HTERT RPE-1 (cell line): ENCODE data around the gene ENOPH1.

Experiments used
- in situ Hi-C: fragments of 300-500 bp; cut with MboI; formaldehyde crosslinking; loops from 4 replicates; pipeline ENCODE4 v1.14.3; 2020; ENCODE audit warnings: low sequenced_read_pairs

ENOPH1 gene

DNA sequence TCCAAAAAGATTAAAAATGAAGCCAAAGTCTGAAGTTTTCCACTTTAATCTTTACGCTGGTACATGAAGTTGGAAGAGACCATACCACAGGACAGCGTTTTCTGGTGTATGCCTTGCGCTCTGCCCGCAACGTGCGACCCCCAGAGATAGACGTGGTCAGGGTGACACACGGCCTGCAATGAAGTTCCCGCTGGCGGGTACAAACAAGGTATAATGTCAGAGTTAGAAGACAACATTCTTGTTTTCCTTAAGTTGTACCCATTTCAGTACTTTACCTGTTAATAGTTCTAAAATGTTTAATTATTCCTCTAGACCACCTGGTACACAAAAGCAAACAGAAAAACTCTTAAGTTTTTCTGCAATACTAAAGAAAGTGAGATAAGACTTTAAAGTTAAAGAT, 4.9 kb upstream of the ENOPH1 start:
- in situ Hi-C loops: no loop called here

DNA sequence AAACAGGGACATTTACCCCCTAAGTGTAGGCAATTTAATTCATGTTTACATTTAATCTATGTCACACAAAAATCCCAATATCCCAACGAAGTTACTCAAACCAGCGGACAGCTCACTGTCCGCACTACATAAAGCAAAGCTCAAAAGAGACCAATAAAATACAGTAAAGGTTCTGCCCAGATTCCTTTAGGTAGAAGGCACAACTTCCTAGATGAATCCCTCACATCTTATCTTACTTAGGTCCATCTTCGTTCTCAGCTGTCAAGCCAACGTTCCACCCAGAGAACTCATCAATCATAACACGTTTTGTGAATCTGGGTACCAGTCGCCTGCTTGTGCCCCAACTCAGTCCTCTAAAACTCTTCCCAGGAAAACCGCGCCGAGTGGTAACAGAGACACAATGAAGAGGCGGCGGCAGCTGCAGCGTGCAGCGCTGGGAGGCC, 1.8 kb upstream of the ENOPH1 start:
- in situ Hi-C loops: no loop called here

DNA sequence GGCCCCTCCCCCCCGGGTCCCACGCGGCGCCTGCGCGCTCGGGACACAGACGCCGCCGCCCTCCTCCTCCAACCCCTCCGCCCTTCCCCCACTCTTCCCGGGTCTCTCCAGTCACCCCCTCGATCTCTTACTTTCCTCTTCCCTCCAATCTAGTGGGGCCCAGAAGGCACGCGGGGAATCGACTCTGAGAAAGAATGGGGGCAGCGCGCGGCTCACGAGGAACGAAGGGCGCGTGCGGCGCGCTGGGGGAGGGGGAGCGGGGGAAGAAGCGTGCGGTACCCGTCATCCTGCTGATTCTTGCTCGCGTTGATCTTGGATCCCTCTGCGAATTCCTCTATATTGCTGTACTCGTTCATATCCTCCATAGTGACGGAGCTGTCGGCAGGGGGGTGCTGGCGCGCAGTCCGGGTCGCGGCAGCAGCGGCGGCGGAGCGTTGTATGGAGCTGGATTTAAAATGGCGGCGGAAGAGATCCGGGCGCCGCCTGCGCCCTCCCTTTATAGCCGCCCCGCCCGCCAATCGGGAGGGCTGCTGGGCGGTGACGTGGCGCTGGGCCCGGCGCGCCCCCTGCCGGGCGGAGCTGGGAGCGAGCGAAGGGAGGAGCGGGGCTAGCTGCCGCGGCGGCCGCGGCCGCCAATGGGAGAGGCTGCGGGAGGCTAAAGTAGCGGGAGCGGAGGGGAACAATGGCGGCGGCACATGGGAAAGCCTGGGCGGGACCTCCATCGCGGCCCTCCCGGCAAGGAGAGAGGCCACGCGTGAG, 1.2 kb upstream of the ENOPH1 start:
- in situ Hi-C loops: no loop called here

DNA sequence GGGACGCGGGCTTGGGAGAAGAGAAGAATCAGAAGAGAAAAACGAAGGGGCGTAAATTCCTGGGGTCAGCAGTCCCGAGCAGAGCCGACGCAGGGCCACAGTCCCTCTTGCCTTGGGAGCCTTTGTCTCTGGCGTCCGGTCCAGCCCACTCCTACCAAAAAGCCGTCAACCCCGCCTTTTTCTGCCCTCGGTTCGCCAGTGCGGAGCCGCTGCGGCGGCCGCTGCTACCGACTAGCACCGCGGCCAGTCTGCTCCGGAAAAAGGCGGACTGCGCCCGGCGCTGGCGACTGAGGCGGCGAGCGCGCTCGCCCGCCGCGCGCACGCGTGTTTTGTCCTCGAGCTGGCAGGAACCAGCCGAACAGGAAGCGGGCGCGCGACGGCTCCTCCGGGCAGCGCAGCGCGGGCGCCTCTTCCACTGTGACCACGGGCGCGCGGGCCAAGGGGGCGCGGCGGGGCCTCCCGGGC, 630 bp upstream of the ENOPH1 start:
- in situ Hi-C loops: no loop called here

DNA sequence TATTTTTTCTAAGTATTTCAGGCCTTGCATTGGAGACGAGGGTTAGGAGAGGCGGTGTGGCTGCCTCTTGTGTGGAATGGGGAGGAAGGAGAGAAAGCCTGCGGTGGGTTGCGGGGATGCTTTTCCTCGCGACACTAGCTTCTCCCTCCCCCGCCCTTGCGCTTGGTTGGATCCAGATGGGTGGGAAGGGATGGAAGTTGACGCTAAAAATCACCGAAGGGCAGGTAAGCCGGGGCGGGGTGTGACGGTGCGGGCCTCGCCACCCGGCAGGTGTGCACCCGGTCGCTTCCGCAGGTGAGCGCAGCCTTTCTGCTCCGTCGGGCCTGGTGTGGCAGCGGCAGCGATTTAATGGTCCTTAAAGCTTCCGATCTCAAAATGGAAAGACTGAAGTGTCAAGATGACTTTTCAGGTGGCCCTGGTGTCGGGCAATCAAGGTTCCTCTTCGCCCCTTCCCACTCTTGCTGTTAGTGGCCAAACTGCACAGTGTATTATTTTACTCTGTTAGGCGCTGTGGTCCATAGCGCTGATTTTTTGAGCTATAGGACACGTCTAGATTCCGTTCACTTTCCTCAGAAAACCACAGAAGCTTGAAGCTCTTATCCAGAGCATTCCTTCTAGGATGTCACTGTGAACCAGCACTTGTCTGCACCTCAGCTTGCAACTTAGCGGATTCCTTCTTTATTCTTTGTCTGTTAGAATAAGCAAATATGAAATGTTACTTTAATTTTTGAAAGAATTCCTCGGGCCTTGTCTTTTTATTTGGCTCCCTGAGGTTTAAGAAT, 765 bp downstream of the ENOPH1 start:
- in situ Hi-C loops: no loop called here

DNA sequence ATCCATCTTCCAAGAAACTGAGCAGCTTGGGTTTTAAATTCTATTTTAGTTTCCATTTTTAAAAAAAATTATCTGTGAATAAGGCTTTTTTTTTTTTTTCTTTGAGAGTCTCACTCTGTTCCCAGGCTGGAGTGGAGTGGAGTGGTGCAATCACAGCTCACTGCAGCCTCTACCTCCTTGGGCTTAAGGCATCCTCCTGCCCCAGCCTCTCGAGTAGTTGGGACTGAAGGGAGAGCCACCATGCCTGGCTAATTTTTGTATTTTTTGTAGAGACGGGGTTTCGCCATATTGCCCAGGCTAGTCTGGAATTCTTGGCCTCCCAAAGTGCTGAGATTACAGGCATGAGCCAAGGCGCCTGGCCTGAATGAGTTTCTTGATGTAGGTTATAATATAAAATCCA, 1.4 kb downstream of the ENOPH1 start:
- in situ Hi-C loops: no loop called here

DNA sequence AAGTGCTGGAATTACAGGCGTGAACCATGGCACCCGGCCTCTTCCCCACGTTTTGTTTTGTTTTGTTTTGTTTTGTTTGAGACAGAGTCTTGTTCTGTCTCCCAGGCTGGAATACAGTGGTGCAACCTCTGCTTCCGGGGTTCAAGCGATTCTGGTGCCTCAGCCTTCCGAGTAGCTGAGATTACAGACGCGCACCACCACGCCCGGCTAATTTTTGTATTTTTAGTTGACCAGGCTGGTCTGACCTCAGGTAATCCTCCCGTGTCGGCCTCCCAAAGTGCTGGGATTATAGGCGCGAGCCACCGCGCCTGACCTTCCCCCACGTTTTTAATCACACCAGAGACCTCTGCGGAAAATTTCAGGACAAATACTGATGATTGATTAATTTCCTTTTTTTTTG, 2.2 kb downstream of the ENOPH1 start:
- in situ Hi-C loops: no loop called here

DNA sequence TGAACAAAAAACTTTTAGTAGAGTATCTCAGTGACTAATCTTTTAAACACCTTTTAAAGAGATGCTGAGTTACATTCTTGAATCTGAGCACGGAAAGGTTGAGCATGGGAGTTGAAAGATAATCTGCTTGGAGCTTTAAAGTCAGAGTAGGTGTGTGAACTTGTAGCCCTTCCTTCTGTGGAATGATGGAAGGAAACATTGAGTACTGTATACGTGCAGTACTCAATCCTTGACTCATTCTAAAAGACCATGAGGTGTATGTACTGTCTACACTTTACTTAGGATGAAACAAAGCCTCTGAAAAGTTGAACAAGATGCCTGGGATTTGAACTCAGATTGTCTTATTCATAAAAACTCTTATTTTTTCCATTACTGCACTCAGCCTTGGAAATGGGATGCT, 3.4 kb downstream of the ENOPH1 start:
- in situ Hi-C loops: no loop called here

DNA sequence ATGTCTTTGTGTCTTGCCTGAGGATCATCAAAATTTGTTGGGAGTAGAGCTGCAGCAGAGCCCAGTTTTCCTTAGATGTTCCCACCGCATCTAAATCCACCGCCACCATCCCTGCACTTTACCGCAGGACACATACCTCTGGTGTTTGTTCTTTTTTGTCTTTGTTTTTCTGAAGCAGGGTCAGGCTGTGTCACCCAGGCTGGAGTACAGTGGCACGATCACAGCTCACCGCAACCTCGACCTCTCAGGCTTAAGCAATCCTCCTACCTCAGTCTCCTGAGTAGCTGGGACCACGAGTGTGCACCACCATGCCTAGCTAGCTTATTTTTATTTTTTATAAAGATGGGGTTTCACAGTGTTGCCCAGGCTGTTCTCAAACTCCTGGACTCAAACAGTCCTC, 4.6 kb downstream of the ENOPH1 start:
- in situ Hi-C loops: no loop called here

DNA sequence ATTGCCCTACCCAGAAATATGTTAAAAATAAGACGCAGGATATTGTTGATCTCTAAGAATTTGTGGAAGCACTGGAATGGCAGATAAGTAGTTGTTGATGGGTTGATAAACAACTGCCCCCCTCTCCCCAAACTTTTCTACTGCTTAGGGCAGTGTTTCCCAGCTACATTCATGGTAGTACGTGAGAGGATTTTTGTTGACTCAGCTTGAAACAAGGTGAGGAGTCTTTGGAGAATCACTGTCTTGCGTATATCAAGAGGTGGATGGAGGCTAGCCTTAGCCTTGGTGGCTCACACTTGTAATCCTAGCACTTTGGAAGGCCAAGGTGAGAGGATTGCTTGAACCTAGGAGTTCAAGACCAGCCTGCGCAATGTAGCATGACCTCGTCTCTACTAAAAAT, 5.7 kb downstream of the ENOPH1 start:
- in situ Hi-C loops: no loop called here

DNA sequence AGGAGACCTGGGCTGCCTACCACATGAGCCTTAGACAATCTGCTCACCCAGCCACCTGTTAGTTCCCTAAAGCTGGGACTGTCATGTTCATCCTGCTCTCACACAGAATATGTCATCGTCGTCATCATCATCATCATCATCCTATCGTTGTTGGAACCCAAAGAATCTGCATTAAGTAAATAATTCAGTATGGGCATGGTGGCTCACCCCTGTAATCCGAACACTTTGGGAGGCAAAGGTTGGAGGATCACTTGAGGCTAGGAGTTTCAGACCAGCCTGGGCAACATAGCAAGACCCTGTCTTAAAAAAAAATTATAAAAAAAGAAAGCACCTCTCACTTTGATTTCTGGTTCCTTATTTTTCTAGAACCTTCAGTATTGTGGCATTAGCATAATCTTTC, 6.4 kb downstream of the ENOPH1 start:
- in situ Hi-C loops: no loop called here

DNA sequence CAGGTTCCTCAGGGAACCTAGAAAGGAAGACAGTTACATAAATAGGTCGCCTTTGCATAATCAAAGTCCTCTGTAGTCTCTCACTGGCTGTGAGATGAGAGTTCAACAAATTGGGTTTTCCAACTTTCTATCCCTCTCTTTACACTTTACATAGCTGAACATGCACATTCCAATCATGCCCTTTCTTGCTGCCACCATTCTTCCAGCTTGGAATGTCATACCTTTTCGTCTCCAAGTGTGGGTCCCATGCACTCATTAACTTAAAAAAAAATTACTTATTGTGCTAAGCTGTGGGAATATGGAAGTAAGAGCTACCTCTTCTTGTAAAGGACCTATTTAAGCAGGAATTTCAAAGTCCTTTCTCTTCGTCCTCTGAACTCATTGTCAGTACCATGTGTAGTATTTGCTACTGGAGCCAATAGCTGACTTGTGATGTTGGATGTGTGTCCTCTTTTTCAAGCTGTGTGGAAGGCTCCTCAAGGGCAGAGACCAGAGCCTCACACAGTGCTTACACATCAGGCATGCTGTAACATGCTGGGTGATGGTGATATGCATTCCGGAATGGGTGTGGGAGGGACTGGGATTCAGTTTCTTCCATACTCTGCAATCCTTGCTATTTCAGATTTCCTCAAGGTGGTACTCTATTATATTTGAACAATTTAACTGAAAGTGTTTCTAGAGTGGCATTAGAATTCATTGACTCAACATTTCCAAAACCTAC, 7.1 kb downstream of the ENOPH1 start:
- in situ Hi-C loops: no loop called here

DNA sequence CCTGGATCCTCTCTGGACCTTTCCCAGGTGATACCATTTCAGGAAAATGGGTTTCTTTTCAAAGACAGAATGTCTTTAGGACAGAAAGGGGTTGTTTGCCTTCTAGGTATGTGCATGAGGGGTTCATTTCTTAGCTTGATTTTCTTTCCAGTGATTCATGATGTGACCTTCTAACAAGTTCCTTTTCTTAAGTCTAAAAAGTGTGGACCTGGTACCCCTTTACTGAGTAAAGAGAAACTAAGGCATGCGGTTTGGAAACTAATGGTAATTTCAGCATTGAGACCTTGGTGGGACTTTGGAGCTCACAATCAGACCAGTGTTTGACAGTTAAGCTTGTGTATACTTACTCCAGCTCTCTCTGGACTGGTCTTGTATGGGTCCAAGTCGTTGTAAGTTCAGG, 8.7 kb downstream of the ENOPH1 start:
- in situ Hi-C loops: no loop called here

DNA sequence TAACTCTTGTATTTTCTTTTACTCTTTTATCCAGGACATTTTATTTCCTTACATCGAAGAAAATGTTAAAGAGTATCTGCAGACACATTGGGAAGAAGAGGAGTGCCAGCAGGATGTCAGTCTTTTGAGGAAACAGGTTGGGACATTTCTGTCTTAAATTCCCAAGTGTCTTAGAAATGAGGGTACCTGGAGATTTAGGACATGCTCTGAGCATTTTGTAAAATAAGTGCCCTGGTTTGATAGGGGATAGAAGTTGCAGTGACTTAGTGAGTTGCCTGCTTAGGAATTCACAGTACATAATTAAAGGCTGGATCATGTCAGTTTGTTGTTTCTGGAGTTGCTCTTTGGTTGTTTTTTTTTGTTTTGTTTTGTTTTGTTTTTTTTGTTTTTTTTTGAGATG, 17.5 kb downstream of the ENOPH1 start:
- in situ Hi-C loops: no loop called here

DNA sequence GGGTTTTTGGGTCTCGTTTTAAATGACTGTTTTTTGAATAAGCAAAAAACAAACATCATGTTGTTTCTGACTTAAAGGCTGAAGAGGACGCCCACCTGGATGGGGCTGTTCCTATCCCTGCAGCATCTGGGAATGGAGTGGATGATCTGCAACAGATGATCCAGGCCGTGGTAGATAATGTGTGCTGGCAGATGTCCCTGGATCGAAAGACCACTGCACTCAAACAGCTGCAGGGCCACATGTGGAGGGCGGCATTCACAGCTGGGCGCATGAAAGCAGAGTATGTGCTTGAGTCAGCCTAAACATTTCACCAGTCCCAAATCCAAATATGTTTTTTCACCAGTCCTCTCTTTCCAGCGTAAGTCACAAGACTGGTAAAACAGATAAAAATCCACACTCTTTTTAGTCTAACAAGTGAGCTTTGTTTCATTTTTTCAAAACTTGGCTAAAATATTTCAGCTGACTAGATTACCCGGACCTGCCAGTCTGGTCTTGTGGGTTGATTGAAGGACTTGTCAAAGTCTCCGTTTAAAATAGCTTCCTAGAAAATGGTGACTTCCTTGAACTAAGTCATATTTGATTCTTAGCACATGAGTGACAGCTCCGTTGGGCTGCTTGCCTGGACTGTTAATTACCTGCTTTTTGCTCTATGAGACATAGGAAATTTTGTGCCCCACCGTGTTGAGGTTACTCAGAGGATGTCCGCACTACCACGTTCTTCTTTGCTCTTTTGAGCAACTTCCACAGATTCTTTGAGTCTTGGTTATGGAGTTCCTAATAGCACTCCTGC, 20.8 kb downstream of the ENOPH1 start:
- in situ Hi-C loops: no loop called here

DNA sequence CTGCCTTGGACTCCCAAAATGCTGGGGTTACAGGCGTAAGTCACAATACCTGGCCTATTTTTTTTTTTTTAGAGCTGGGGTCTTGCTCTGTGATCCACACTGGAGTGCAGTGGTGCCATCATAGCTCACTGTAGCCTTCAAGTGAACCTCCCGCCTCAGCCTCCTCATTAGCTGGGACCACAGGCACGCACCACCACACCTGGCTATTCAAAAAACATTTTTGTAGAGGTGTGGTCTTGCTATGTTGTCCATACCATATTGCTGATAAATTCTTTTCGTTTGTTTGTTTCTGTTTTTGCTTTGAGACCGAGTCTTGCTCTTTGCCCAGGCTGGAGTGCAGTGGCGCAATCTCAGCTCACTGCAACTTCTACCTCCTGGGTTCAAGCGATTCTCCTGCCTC, 21.6 kb downstream of the ENOPH1 start:
- in situ Hi-C loops: no loop called here

DNA sequence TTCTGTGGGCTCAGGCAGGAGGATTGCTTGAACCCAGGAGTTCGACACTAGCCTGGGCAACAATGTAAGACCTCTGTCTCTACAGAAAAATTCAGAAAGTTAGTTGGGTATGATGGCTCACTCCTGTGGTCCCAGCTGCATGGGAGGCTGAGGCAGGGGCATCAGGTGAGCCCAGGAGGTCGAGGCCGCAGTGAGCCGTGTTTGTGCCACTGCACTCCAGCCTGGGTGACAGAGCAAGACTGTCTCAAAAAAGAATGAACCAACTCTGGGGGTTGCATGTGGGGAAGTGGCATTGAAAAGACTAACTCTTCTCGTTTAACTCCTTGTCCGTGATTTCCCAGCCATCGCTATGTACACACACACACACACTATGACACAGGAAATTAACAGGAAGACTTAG, 26.9 kb downstream of the ENOPH1 start:
- in situ Hi-C loops: no loop called here

DNA sequence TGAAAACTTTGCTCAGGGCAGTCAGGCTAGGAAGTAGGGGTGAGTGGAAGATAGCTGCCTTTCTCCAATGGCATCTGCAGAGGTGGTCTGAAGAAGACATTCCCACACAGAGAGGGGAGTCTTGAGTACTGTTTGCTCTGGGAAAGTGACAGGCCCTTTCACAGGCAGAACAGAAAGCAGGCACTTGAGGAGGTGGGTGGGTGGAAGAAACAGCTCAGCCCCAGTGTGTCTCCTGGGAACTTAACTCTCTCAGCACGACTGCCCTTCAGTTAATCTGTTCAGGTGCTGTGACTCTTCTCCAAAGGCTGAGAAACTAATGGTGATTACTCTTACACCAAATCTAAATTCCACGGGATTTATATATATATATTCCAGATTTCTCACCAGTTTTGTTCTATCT, 28.3 kb downstream of the ENOPH1 start:
- in situ Hi-C loops: no loop called here

DNA sequence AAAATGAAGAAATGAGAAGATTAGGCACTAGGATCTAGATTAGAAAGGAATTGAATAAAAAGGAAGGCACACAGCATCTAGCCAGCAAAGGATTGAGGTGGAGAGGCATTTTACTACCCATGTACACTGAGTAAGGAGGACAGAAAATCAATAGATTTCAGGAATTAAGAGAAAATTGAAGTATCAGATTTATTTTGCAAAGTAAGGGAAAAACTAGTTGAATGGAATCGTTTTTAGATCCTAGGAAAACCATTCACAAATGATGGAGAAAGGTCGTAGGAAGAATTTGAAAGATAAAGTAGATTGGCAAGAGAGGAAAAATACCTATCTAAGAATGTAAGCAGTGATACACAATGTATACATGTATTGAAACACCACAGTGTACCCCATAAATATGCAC, 31.3 kb downstream of the ENOPH1 start:
- in situ Hi-C loops: no loop called here

DNA sequence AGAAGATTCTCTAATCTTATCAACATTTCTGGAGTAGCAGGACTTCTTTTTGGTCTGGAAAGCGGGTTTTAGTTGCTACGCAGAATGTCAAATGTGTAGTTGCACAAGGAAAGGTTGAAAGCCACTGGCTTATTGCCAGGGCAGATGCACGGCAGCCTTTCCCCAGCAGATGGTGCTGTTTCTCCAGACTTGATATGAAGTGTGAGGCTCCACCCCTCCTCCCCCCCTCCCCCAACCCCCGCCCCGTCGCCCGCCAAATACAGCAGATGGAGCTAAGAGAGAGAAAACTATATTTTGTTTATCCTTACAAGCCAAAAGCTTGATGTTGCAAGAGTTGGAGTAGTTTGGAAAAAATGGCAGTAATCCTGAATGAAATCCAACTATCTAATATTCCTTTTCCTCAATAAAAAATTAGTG, 32.0 kb downstream of the ENOPH1 start:
- in situ Hi-C loops: no loop called here

DNA sequence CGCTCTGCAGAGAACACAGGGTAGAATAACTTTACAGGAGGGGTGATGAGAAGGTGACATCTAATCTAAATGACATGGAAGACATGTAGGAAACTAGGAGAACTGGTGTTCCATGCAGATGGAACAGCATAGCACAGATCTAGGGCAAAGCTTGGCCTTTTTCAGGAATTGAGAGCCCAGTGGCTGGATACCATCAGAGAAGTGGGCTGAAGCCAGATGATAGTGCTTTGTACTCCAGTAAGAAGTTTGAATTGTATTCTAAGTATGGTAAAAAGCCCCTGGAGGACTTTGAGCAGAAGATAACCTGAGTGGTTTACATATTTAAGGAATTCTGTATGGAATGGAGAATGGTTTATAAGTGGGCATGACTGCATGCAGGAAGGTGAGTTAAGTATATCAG, 32.8 kb downstream of the ENOPH1 start:
- in situ Hi-C loops: no loop called here
